Adrenal gland (tissue), 12 donors: Measurements from ENCODE around the gene MYO1A. TPM values are rescaled to one million over a fixed set of nuclear protein-coding genes. Genes with fewer than 3 reads are reported as not detected.

Experiments used
- DNase-seq, 7 donors: peaks; one replicate each; pipeline ENCODE4 v3.0.0-alpha.2; 2019 to 2020
- H3K27ac ChIP-seq, 5 donors: fragments of 200-600 bp; sonication (generic) in 4 of 5; 1 replicate in 3 of 5; 2 replicates in 2 of 5; pipeline versions ENCODE4 v1.5.1 to v1.8.0; 2016 to 2020; ENCODE audit warnings: mild to moderate bottlenecking in 1 of 5
- H3K27me3 ChIP-seq: fragments of 200-600 bp; 2 replicates; pipeline ENCODE4 v1.8.0; 2021
- H3K36me3 ChIP-seq, 2 donors: fragments of 200-600 bp; replicated peaks in 1 of 2; 1 replicate in 1 of 2; 2 replicates in 1 of 2; pipeline versions ENCODE4 v1.5.1 to v1.8.0; 2018 to 2022
- H3K4me1 ChIP-seq, 2 donors: fragments of 200-600 bp; replicated peaks in 1 of 2; 1 replicate in 1 of 2; 2 replicates in 1 of 2; pipeline versions ENCODE4 v1.5.1 to v1.8.0; 2018 to 2021
- H3K4me3 ChIP-seq, 4 donors: fragments of 200-600 bp; sonication (generic) in 3 of 4; one replicate each; pipeline ENCODE4 v1.5.1; 2016 to 2018
- H3K9me3 ChIP-seq, 3 donors: fragments of 200-600 bp; sonication (generic) in 1 of 3; replicated peaks in 1 of 3; 1 replicate in 2 of 3; 2 replicates in 1 of 3; pipeline versions ENCODE4 v1.5.1 to v1.8.0; 2016 to 2021
- POLR2A ChIP-seq, 2 donors: fragments of 450-650 bp; IDR thresholded peaks; one replicate each; pipeline ENCODE4 v1.6.1; 2017; ENCODE audit warnings: antibody characterized with exemption in 2 of 2, mild to moderate bottlenecking in 2 of 2, moderate library complexity in 1 of 2
- WGBS, 4 donors: extraction: QIAGEN DNeasy Blood & Tissue Kit in 2 of 4; methylation state at CpG; one replicate each; pipeline versions ENCODE4 v1.1.5 to v1.1.7; 2013 to 2017; 5-methylcytosine and 5-hydroxymethylcytosine counted together
- intact Hi-C, 2 donors: fragments of 100-400 bp; cut with DNase I; formaldehyde crosslinking; loops; one replicate each; pipeline versions ENCODE4 v1.14.1 to v1.15.0; 2022 to 2023
- polyA plus RNA-seq, 3 donors: library from polyadenylated mRNA; stranded (reverse); fragments of 200-250 nt in 2 of 3; fragments of 350-450 nt in 1 of 3; fragmentation: Illumina TruSeq in 1 of 3; extraction: RNeasy Lipid Tissue Mini Kit (QIAGEN cat#74804) in 1 of 3; gene quantifications; one replicate each; pipeline ENCODE4 v1.2.3, GENCODE V29; 2013 to 2014
- total RNA-seq, 9 donors: library from RNA; depleted of rRNA in 4 of 9; stranded (reverse); fragments of >200 nt in 4 of 9; fragments of 120-200 nt in 1 of 9; fragmentation: NEBNext Ultra II Directional in 1 of 9; extraction: Animal tissue kit (Norgen Biotek cat#: 25700) in 1 of 9; gene quantifications; one replicate each; pipeline versions ENCODE4 v1.1.0 to v1.2.4, GENCODE V29; 2013 to 2023
- TF ChIP-seq, protein P1 (sequence below), 6 experiments: fragments of 450-650 bp in 4 of 6; fragments of 200-600 bp in 2 of 6; sonication (generic) in 1 of 6; IDR thresholded peaks; 1 replicate in 5 of 6; 2 replicates in 1 of 6; pipeline versions ENCODE4 v1.5.1 to v1.8.0; 2016 to 2021; ENCODE audit warnings: antibody characterized with exemption in 6 of 6, mild to moderate bottlenecking in 2 of 6, moderate library complexity in 1 of 6
- donor health status: healthy with polysubstance abuse.
- donor health status: Bipolar disorder and iron deficiency.
- donor health status: DM: yes; HTN: yes; CAD: no.
- donor health status: DM: no; HTN: no; CAD: no.
- donor health status: DM: no; HTN: no; CAD: no.
- donor health status: DM: yes; HTN: yes; CAD: no.

MYO1A gene
- total and polyA plus RNA-seq, 12 donors = under 0.01 to 1.6 (median 0.53) TPM; not detected in 1

GRCh38 chr12:56990648-56991318 lies 59.1 kb downstream of the MYO1A start:
- Histone ChIP-seq H3K27me3 (no peaks in the 10 kb centered on the region), H3K4me1 (peaks cover 4 to 24% of the 10 kb centered on the region in 2 donors), H3K4me3 (no peak overlapping the region), H3K9me3 (no peaks in the 10 kb centered on the region), H3K36me3 (no peaks in the 10 kb centered on the region), H3K27ac (peak overlapping the region in 2 of 5 donors; percentile 34 to 67)
- TF ChIP-seq, protein P1, sequence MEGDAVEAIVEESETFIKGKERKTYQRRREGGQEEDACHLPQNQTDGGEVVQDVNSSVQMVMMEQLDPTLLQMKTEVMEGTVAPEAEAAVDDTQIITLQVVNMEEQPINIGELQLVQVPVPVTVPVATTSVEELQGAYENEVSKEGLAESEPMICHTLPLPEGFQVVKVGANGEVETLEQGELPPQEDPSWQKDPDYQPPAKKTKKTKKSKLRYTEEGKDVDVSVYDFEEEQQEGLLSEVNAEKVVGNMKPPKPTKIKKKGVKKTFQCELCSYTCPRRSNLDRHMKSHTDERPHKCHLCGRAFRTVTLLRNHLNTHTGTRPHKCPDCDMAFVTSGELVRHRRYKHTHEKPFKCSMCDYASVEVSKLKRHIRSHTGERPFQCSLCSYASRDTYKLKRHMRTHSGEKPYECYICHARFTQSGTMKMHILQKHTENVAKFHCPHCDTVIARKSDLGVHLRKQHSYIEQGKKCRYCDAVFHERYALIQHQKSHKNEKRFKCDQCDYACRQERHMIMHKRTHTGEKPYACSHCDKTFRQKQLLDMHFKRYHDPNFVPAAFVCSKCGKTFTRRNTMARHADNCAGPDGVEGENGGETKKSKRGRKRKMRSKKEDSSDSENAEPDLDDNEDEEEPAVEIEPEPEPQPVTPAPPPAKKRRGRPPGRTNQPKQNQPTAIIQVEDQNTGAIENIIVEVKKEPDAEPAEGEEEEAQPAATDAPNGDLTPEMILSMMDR (IDR thresholded peaks at IDR 0.05) = no peak
- no peak for TF ChIP-seq POLR2A (IDR thresholded peaks at IDR 0.05)
- intact Hi-C loops = no loop called here
- WGBS, 4 donors = 48 to 55% (median 50%) methylated on average over 6 to 7 of the region's 7 CpGs
- DNase-seq = no peak

- intact Hi-C loops = loop anchor here in 1 of 2 donors (5.0 kb wide), 1 partner anchor 233 kb away; no protein-coding TSS in a partner anchor
- Histone ChIP-seq H3K36me3 (no peaks in the 10 kb centered on the region), H3K4me3 (no peak overlapping the region), H3K27ac (no peak overlapping the region), H3K27me3 (no peaks in the 10 kb centered on the region), H3K4me1 (peaks cover 4 to 24% of the 10 kb centered on the region in 2 donors), H3K9me3 (no peaks in the 10 kb centered on the region)
- no peak for DNase-seq
- 68 to 76% (median 71%) methylated on average over 7 of the region's 7 CpGs for WGBS, 4 donors
- TF ChIP-seq POLR2A (IDR thresholded peaks at IDR 0.05) = no peak
- TF ChIP-seq, protein P1 (IDR thresholded peaks at IDR 0.05) = no peak
These were observed 59.9 kb downstream of the MYO1A start for GRCh38 chr12:56989861-56990610.

- peak in 5 of 7 donors; percentile 36 to 68 (median 46) for DNase-seq
- no peak overlapping the region for H3K4me3 ChIP-seq
- intact Hi-C loops = loop anchor here in 1 of 2 donors (5.0 kb wide), 1 partner anchor 231 kb away; no protein-coding TSS in a partner anchor
- H3K4me1 ChIP-seq = peaks cover 4 to 24% of the 10 kb centered on the region in 2 donors
- WGBS, 4 donors = 30 to 36% (median 36%) methylated on average over 5 of the region's 5 CpGs
- no peak for TF ChIP-seq POLR2A (IDR thresholded peaks at IDR 0.05)
- TF ChIP-seq, protein P1 (IDR thresholded peaks at IDR 0.05) = no peak
- no peaks in the 10 kb centered on the region for H3K9me3 ChIP-seq
- H3K27ac ChIP-seq = peak overlapping the region in 3 of 5 donors; percentile 6 to 53 (median 19)
- H3K36me3 ChIP-seq = no peaks in the 10 kb centered on the region
- no peaks in the 10 kb centered on the region for H3K27me3 ChIP-seq
These were observed 61.7 kb downstream of the MYO1A start for GRCh38 chr12:56988207-56988739.

DNA sequence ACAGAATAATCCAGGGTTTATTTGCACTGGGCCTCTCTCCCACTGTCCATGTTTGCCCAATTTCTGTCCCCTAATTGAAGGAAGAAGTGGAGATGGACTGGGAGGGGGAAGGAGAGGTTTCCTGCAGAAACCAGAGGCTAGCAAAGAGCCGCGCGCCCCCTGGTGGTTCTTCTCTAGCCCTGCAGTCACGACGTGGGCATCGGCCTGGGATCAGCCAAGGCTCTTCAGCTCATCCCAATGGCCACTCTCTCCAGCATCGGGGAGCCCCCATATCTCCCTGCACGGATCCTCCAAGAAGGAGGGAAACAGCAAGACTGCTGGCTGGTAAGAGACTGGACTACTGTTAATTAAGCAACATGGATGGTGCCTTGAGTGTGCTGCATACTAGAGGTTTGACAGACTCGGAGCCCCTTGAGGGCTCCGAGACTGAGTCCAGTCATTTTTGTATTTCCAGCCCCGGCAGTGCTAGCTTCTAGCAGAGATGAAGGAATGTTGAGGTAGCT lies 62.3 kb downstream of the MYO1A start:
- no peaks in the 10 kb centered on the region for H3K9me3 ChIP-seq
- no peak overlapping the region for H3K4me3 ChIP-seq
- intact Hi-C loops = loop anchor here in 1 of 2 donors (5.0 kb wide), 1 partner anchor 230 kb away; no protein-coding TSS in a partner anchor
- H3K4me1 ChIP-seq = peaks cover 4 to 24% of the 10 kb centered on the region in 2 donors
- WGBS, 4 donors = 18 to 32% (median 22%) methylated on average over 8 to 11 of the region's 11 CpGs
- TF ChIP-seq, protein P1 (IDR thresholded peaks at IDR 0.05) = peak; percentile 94 to 98 (median 96)
- no peak for TF ChIP-seq POLR2A (IDR thresholded peaks at IDR 0.05)
- H3K36me3 ChIP-seq = no peaks in the 10 kb centered on the region
- no peaks in the 10 kb centered on the region for H3K27me3 ChIP-seq
- DNase-seq = peak; percentile 82 to 94 (median 84)
- peak overlapping the region in 2 of 5 donors; percentile 6 to 19 for H3K27ac ChIP-seq
